Measurements from ENCODE around the gene PPP5C.

Gene PPP5C

GRCh38 chr19:46355234-46356148 lies 8.6 kb downstream of the PPP5C start:
- no peak overlapping the region for H3K27ac ChIP-seq (ENCODE audit: low read length)
- no peak overlapping the region for H3K4me2 ChIP-seq (ENCODE audit: insufficient read depth, low read length)
- no peaks in the 10 kb centered on the region for H3K9me3 ChIP-seq (ENCODE audit: insufficient read depth, low read length, severe bottlenecking)
- H3K36me3 ChIP-seq (ENCODE audit: insufficient read depth, low read length), result peaks cover 58% of the 10 kb centered on the region
- ATAC-seq (ENCODE audit: insufficient read depth, low read depth) (no peak), DNase-seq (no peak)
- H2AFZ ChIP-seq (ENCODE audit: low read depth, low read length), result no peak overlapping the region
- H3K9ac ChIP-seq (ENCODE audit: low read depth, low read length), result no peak overlapping the region
- TF ChIP-seq EZH2 (IDR thresholded peaks at IDR 0.05; ENCODE audit: borderline replicate concordance, low read depth, low read length, severe bottlenecking) (no peak), CTCF (IDR thresholded peaks at IDR 0.05; ENCODE audit: borderline replicate concordance, extremely low read depth, low read length, poor library complexity, severe bottlenecking) (no peak)
- no peaks in the 10 kb centered on the region for H3K27me3 ChIP-seq (ENCODE audit: insufficient read depth, low read length, poor library complexity)
- no peak overlapping the region for H3K4me3 ChIP-seq (ENCODE audit: low read depth in 1 of 2, low read length in 2 of 2)
- H3K79me2 ChIP-seq (ENCODE audit: insufficient read depth, low read length), result peaks cover 58% of the 10 kb centered on the region
- peaks cover 84% of the 10 kb centered on the region for H4K20me1 ChIP-seq (ENCODE audit: insufficient read depth, low read length)
- H3K4me1 ChIP-seq (ENCODE audit: insufficient read depth, low read length), result peaks cover 17% of the 10 kb centered on the region

GRCh38 chr19:46356149-46357055 lies 9.5 kb downstream of the PPP5C start:
- TF ChIP-seq CTCF (IDR thresholded peaks at IDR 0.05; ENCODE audit: borderline replicate concordance, extremely low read depth, low read length, poor library complexity, severe bottlenecking), result no peak
- no peak for TF ChIP-seq EZH2 (IDR thresholded peaks at IDR 0.05; ENCODE audit: borderline replicate concordance, low read depth, low read length, severe bottlenecking)
- Histone ChIP-seq H2AFZ (ENCODE audit: low read depth, low read length) (no peak overlapping the region), H3K9me3 (ENCODE audit: insufficient read depth, low read length, severe bottlenecking) (no peaks in the 10 kb centered on the region), H3K36me3 (ENCODE audit: insufficient read depth, low read length) (peaks cover 58% of the 10 kb centered on the region), H4K20me1 (ENCODE audit: insufficient read depth, low read length) (peaks cover 78% of the 10 kb centered on the region), H3K4me3 (ENCODE audit: low read depth in 1 of 2, low read length in 2 of 2) (no peak overlapping the region), H3K9ac (ENCODE audit: low read depth, low read length) (no peak overlapping the region), H3K4me2 (ENCODE audit: insufficient read depth, low read length) (no peak overlapping the region), H3K4me1 (ENCODE audit: insufficient read depth, low read length) (peaks cover 17% of the 10 kb centered on the region), H3K79me2 (ENCODE audit: insufficient read depth, low read length) (peaks cover 53% of the 10 kb centered on the region), H3K27me3 (ENCODE audit: insufficient read depth, low read length, poor library complexity) (no peaks in the 10 kb centered on the region), H3K27ac (ENCODE audit: low read length) (no peak overlapping the region)
- ATAC-seq (ENCODE audit: insufficient read depth, low read depth), result no peak
- no peak for DNase-seq

GRCh38 chr19:46357846-46358583 lies 11.1 kb downstream of the PPP5C start:
- ATAC-seq (ENCODE audit: insufficient read depth, low read depth) (no peak), DNase-seq (no peak)
- H3K4me1 ChIP-seq (ENCODE audit: insufficient read depth, low read length), result peaks cover 25% of the 10 kb centered on the region
- H3K9me3 ChIP-seq (ENCODE audit: insufficient read depth, low read length, severe bottlenecking), result no peaks in the 10 kb centered on the region
- no peak overlapping the region for H3K9ac ChIP-seq (ENCODE audit: low read depth, low read length)
- no peaks in the 10 kb centered on the region for H3K27me3 ChIP-seq (ENCODE audit: insufficient read depth, low read length, poor library complexity)
- no peak overlapping the region for H3K4me3 ChIP-seq (ENCODE audit: low read depth in 1 of 2, low read length in 2 of 2)
- TF ChIP-seq EZH2 (IDR thresholded peaks at IDR 0.05; ENCODE audit: borderline replicate concordance, low read depth, low read length, severe bottlenecking), result no peak
- no peak for TF ChIP-seq CTCF (IDR thresholded peaks at IDR 0.05; ENCODE audit: borderline replicate concordance, extremely low read depth, low read length, poor library complexity, severe bottlenecking)
- H3K27ac ChIP-seq (ENCODE audit: low read length), result no peak overlapping the region
- no peak overlapping the region for H2AFZ ChIP-seq (ENCODE audit: low read depth, low read length)
- H4K20me1 ChIP-seq (ENCODE audit: insufficient read depth, low read length), result peaks cover 64% of the 10 kb centered on the region
- H3K4me2 ChIP-seq (ENCODE audit: insufficient read depth, low read length), result no peak overlapping the region
- peaks cover 38% of the 10 kb centered on the region for H3K79me2 ChIP-seq (ENCODE audit: insufficient read depth, low read length)
- peaks cover 50% of the 10 kb centered on the region for H3K36me3 ChIP-seq (ENCODE audit: insufficient read depth, low read length)
